SK-N-SH treated with all-trans-retinoic acid at 6 μM for 48 hours (cell line): ENCODE results near the gene CCR7.

Experiments used
- ATAC-seq: fragments of 200-7000 bp; cut with Tn5 transposase; 3 replicates; pipeline ENCODE4 v1.9.1; 2020; ENCODE audit warnings: mild to moderate bottlenecking, moderate library complexity
- ARNTL ChIP-seq: fragments of 450-650 bp; formaldehyde crosslinking; IDR thresholded peaks from 2 replicates; pipeline ENCODE4 v1.5.0; 2020; ENCODE audit warnings: low read depth, mild to moderate bottlenecking, moderate library complexity, borderline replicate concordance
- BACH2 ChIP-seq: fragments of 250-450 bp; sonication (Bioruptor Pico); IDR thresholded peaks from 2 replicates; pipeline ENCODE4 v1.9.0; 2021; ENCODE audit warnings: mild to moderate bottlenecking, borderline replicate concordance
- CSDC2 ChIP-seq: fragments of 250-450 bp; sonication (Bioruptor Pico); IDR thresholded peaks from 2 replicates; pipeline ENCODE4 v1.5.0; 2020; ENCODE audit warnings: mild to moderate bottlenecking, moderate library complexity
- CSRNP3 ChIP-seq: fragments of 250-450 bp; sonication (Bioruptor Pico); IDR thresholded peaks from 2 replicates; pipeline ENCODE4 v1.5.1; 2021; ENCODE audit warnings: mild to moderate bottlenecking, moderate library complexity
- ISL1 ChIP-seq: fragments of 250-450 bp; sonication (Bioruptor Pico); IDR thresholded peaks from 2 replicates; pipeline ENCODE4 v2.1.2; 2022; ENCODE audit warnings: mild to moderate bottlenecking, moderate library complexity
- OSR1 ChIP-seq: fragments of 250-450 bp; sonication (Bioruptor Pico); IDR thresholded peaks from 2 replicates; pipeline ENCODE4 v1.8.0; 2022; ENCODE audit warnings: moderate library complexity, mild to moderate bottlenecking, inconsistent platforms
- PATZ1 ChIP-seq: fragments of 250-450 bp; sonication (Bioruptor Pico); IDR thresholded peaks from 2 replicates; pipeline ENCODE4 v1.8.0; 2020; ENCODE audit warnings: mild to moderate bottlenecking, moderate library complexity, borderline replicate concordance
- POU6F1 ChIP-seq: fragments of 250-450 bp; sonication (Bioruptor Pico); IDR thresholded peaks from 2 replicates; pipeline ENCODE4 v1.8.0; 2021; ENCODE audit warnings: low read depth, mild to moderate bottlenecking, moderate library complexity, borderline replicate concordance
- PPARA ChIP-seq: fragments of 250-450 bp; sonication (Bioruptor Pico); IDR thresholded peaks from 2 replicates; pipeline ENCODE4 v1.5.0; 2020; ENCODE audit warnings: mild to moderate bottlenecking, borderline replicate concordance
- RARB ChIP-seq: fragments of 250-450 bp; sonication (Bioruptor Pico); IDR thresholded peaks from 2 replicates; pipeline ENCODE4 v1.8.0; 2021; ENCODE audit warnings: mild to moderate bottlenecking, moderate library complexity
- SNAI2 ChIP-seq: fragments of 250-450 bp; sonication (Bioruptor Pico); IDR thresholded peaks from 2 replicates; pipeline ENCODE4 v1.5.0; 2020; ENCODE audit warnings: mild to moderate bottlenecking, moderate library complexity
- TCF4 ChIP-seq: fragments of 250-450 bp; sonication (Bioruptor Pico); IDR thresholded peaks from 2 replicates; pipeline ENCODE4 v1.8.0; 2021; ENCODE audit warnings: mild to moderate bottlenecking, moderate library complexity, borderline replicate concordance
- TOX ChIP-seq: fragments of 250-450 bp; sonication (Bioruptor Pico); IDR thresholded peaks from 2 replicates; pipeline ENCODE4 v1.8.0; 2021; ENCODE audit warnings: mild to moderate bottlenecking, moderate library complexity, borderline replicate concordance
- TSHZ2 ChIP-seq: fragments of 250-450 bp; sonication (Bioruptor Pico); IDR thresholded peaks from 2 replicates; pipeline ENCODE4 v1.5.0; 2020; ENCODE audit warnings: mild to moderate bottlenecking, moderate library complexity
- ZC3H10 ChIP-seq: fragments of 250-450 bp; sonication (Bioruptor Pico); IDR thresholded peaks from 2 replicates; pipeline ENCODE4 v1.5.1; 2021; ENCODE audit warnings: mild to moderate bottlenecking, moderate library complexity
- ZFP3 ChIP-seq: fragments of 250-450 bp; sonication (Bioruptor Pico); IDR thresholded peaks from 2 replicates; pipeline ENCODE4 v1.5.0; 2020; ENCODE audit warnings: mild to moderate bottlenecking, moderate library complexity
- ZFP30 ChIP-seq: fragments of 450-650 bp; formaldehyde crosslinking; IDR thresholded peaks from 2 replicates; pipeline ENCODE4 v1.5.0; 2022; ENCODE audit warnings: mild to moderate bottlenecking, moderate library complexity
- ZNF565 ChIP-seq: fragments of 450-650 bp; formaldehyde crosslinking; conservative IDR thresholded peaks from 2 replicates; pipeline ENCODE4 v1.5.0; 2020; ENCODE audit warnings: low read depth, mild to moderate bottlenecking, moderate library complexity
- ZNF70 ChIP-seq: fragments of 450-650 bp; formaldehyde crosslinking; IDR thresholded peaks from 2 replicates; pipeline ENCODE4 v1.5.0; 2020; ENCODE audit warnings: mild to moderate bottlenecking, moderate library complexity
- ZNF8 ChIP-seq: fragments of 450-650 bp; formaldehyde crosslinking; IDR thresholded peaks from 2 replicates; pipeline ENCODE4 v1.5.0; 2020; ENCODE audit warnings: mild to moderate bottlenecking, moderate library complexity

CCR7 gene

GRCh38 chr17:40540448-40540847 lies 24.8 kb downstream of the CCR7 start:
- no peak for ATAC-seq
- TF ChIP-seq ZNF8 (CRISPR knock-in tag) (no peak), ISL1 (CRISPR knock-in tag) (no peak), TCF4 (CRISPR knock-in tag) (no peak), CSRNP3 (CRISPR knock-in tag) (no peak), ZC3H10 (no peak), ZNF565 (CRISPR knock-in tag) (no peak), PPARA (CRISPR knock-in tag) (no peak), PATZ1 (CRISPR knock-in tag) (no peak), ARNTL (no peak), ZFP3 (CRISPR knock-in tag) (no peak), TOX (CRISPR knock-in tag) (no peak)

GRCh38 chr17:40539711-40540411 lies 25.4 kb downstream of the CCR7 start:
- TF ChIP-seq OSR1 (CRISPR knock-in tag): no peak
- no peak for TF ChIP-seq ARNTL
- no peak for TF ChIP-seq PPARA (CRISPR knock-in tag)
- TF ChIP-seq PATZ1 (CRISPR knock-in tag): no peak
- no peak for TF ChIP-seq TSHZ2
- TF ChIP-seq, all 23 proteins: peak for 0
- no peak for ATAC-seq

- TF ChIP-seq ZNF8 (CRISPR knock-in tag) (no peak), ARNTL (no peak), CSDC2 (CRISPR knock-in tag) (no peak), ZC3H10 (no peak), RARB (CRISPR knock-in tag) (no peak), BACH2 (CRISPR knock-in tag) (no peak), PATZ1 (CRISPR knock-in tag) (no peak), CSRNP3 (CRISPR knock-in tag) (no peak), SNAI2 (CRISPR knock-in tag) (no peak), POU6F1 (CRISPR knock-in tag) (no peak), ZFP3 (CRISPR knock-in tag) (no peak), ZFP30 (CRISPR knock-in tag) (no peak), ZNF70 (no peak), ZNF565 (CRISPR knock-in tag) (no peak)
- ATAC-seq: no peak
These were observed 26.2 kb downstream of the CCR7 start for GRCh38 chr17:40538936-40539705.
